DND-41 (cell line): Measurements from ENCODE around the gene GPR135.

Source experiments
- ATAC-seq: fragments of 200-7000 bp; cut with Tn5 transposase; 3 replicates; pipeline ENCODE4 v1.9.1; 2021; ENCODE audit warnings: low read depth; ENCODE audit not compliant: insufficient read depth
- DNase-seq: peaks from one replicate; pipeline ENCODE4 v3.0.0-alpha.2; 2020
- H2AFZ ChIP-seq: 2 replicates; pipeline ENCODE4 v1.6.0; 2012; ENCODE audit warnings: low read depth, low read length
- H3K27ac ChIP-seq: 2 replicates; pipeline ENCODE4 v1.5.1; 2012; ENCODE audit warnings: low read length, inconsistent platforms
- H3K27me3 ChIP-seq: fragments of 200-600 bp; sonication (generic); 2 replicates; pipeline ENCODE4 v1.6.0; 2012; ENCODE audit warnings: low read length, mild to moderate bottlenecking, inconsistent platforms; ENCODE audit not compliant: insufficient read depth, poor library complexity
- H3K36me3 ChIP-seq: 2 replicates; pipeline ENCODE4 v1.5.1; 2012; ENCODE audit warnings: low read length, inconsistent platforms; ENCODE audit not compliant: insufficient read depth
- H3K4me1 ChIP-seq: 2 replicates; pipeline ENCODE4 v1.5.1; 2012; ENCODE audit warnings: mild to moderate bottlenecking, low read length; ENCODE audit not compliant: insufficient read depth
- H3K4me2 ChIP-seq: 2 replicates; pipeline ENCODE4 v1.6.0; 2012; ENCODE audit warnings: mild to moderate bottlenecking, moderate library complexity, low read length, inconsistent platforms; ENCODE audit not compliant: insufficient read depth
- H3K4me3 ChIP-seq, 2 experiments: fragments of 200-600 bp in 1 of 2; shearing (Covaris generic) in 1 of 2; 2 replicates each; pipeline ENCODE4 v1.5.1; 2012 to 2016; ENCODE audit warnings: inconsistent platforms in 2 of 2, low read length in 2 of 2, mild to moderate bottlenecking in 2 of 2, low read depth in 1 of 2, moderate library complexity in 1 of 2
- H3K79me2 ChIP-seq: 2 replicates; pipeline ENCODE4 v1.6.0; 2012; ENCODE audit warnings: low read length, inconsistent platforms; ENCODE audit not compliant: insufficient read depth
- H3K9ac ChIP-seq: 2 replicates; pipeline ENCODE4 v1.6.0; 2012; ENCODE audit warnings: low read depth, mild to moderate bottlenecking, inconsistent platforms, low read length, moderate library complexity
- H3K9me3 ChIP-seq: 2 replicates; pipeline ENCODE4 v1.5.1; 2012; ENCODE audit warnings: low read length, moderate library complexity, mild to moderate bottlenecking, inconsistent platforms; ENCODE audit not compliant: insufficient read depth, severe bottlenecking
- H4K20me1 ChIP-seq: 2 replicates; pipeline ENCODE4 v1.6.0; 2012; ENCODE audit warnings: low read length; ENCODE audit not compliant: insufficient read depth
- CTCF ChIP-seq: IDR thresholded peaks from 2 replicates; pipeline ENCODE4 v1.5.1; 2012; ENCODE audit warnings: borderline replicate concordance, low read length, moderate library complexity, mild to moderate bottlenecking; ENCODE audit not compliant: poor library complexity, severe bottlenecking; ENCODE audit errors: extremely low read depth
- EZH2 ChIP-seq: IDR thresholded peaks from 3 replicates; pipeline ENCODE4 v1.6.1; 2012; ENCODE audit warnings: borderline replicate concordance, low read depth, mild to moderate bottlenecking, moderate library complexity, low read length, inconsistent platforms; ENCODE audit not compliant: severe bottlenecking

Gene GPR135

GRCh38 chr14:59503256-59503655 lies 38.1 kb upstream of the GPR135 start:
- Histone ChIP-seq H3K9me3 (no peaks in the 10 kb centered on the region), H3K79me2 (no peaks in the 10 kb centered on the region), H3K27me3 (no peaks in the 10 kb centered on the region), H4K20me1 (peaks cover 3% of the 10 kb centered on the region; the same call in 1 of the 2 replicates), H3K9ac (no peak overlapping the region), H3K27ac (no peak overlapping the region), H3K4me3 (no peak overlapping the region), H2AFZ (no peak overlapping the region), H3K4me2 (no peak overlapping the region), H3K4me1 (peaks cover 9% of the 10 kb centered on the region; the same call in 1 of the 2 replicates), H3K36me3 (peaks cover 39% of the 10 kb centered on the region; the same call in 1 of the 2 replicates)
- ATAC-seq (no peak), DNase-seq (no peak)
- TF ChIP-seq EZH2, result no peak
- TF ChIP-seq CTCF, result no peak

- no peak for TF ChIP-seq EZH2
- TF ChIP-seq CTCF, result no peak
- H3K4me2 ChIP-seq, result no peak overlapping the region
- no peak for DNase-seq
- H2AFZ ChIP-seq, result no peak overlapping the region
- H3K4me3 ChIP-seq, result no peak overlapping the region
- no peak for ATAC-seq
- H3K27me3 ChIP-seq, result no peaks in the 10 kb centered on the region
- no peak overlapping the region for H3K9ac ChIP-seq
- no peaks in the 10 kb centered on the region for H3K9me3 ChIP-seq
- no peaks in the 10 kb centered on the region for H3K79me2 ChIP-seq
- H3K27ac ChIP-seq, result no peak overlapping the region
- H3K36me3 ChIP-seq, result peaks cover 59% of the 10 kb centered on the region
- H3K4me1 ChIP-seq, result peaks cover 9% of the 10 kb centered on the region; the same call in 1 of the 2 replicates
- peaks cover 5% of the 10 kb centered on the region; the same call in 1 of the 2 replicates for H4K20me1 ChIP-seq
These were observed 35.6 kb upstream of the GPR135 start for GRCh38 chr14:59500732-59501131.

GRCh38 chr14:59492384-59492783 lies 27.2 kb upstream of the GPR135 start:
- H3K9me3 ChIP-seq, result no peaks in the 10 kb centered on the region
- peaks cover 8% of the 10 kb centered on the region for H3K79me2 ChIP-seq
- DNase-seq, result no peak

More at GRCh38 chr14:59492384-59492783, 27.2 kb upstream of the GPR135 start:
- no peak overlapping the region for H3K27ac ChIP-seq
- no peak for ATAC-seq
- no peak overlapping the region for H3K4me2 ChIP-seq
- no peak overlapping the region for H2AFZ ChIP-seq
- H3K4me3 ChIP-seq, result no peak overlapping the region
- H3K27me3 ChIP-seq, result no peaks in the 10 kb centered on the region
- H3K9ac ChIP-seq, result no peak overlapping the region
- TF ChIP-seq EZH2 (no peak), CTCF (no peak)
- H3K4me1 ChIP-seq, result no peaks in the 10 kb centered on the region
- peaks cover 81% of the 10 kb centered on the region for H3K36me3 ChIP-seq
- no peaks in the 10 kb centered on the region for H4K20me1 ChIP-seq
